BJ (cell line): ENCODE results near the gene PNKD. TPM values are rescaled to one million over a fixed set of nuclear protein-coding genes. Genes with fewer than 3 reads are reported as not detected.
A peak's percentile ranks its signal among the peaks of the same experiment; 100 is the strongest.

Source experiments
- CTCF ChIA-PET: fragments of 350-600 bp; formaldehyde crosslinking; extraction: SDS; loops from one replicate; lab custom pipeline; 2021; ENCODE audit warnings: antibody characterized with exemption, inconsistent platforms; lab: Yijun Ruan, JAX
- POLR2A ChIA-PET: fragments of 300-600 bp; sonication (Branson Sonifier 250); formaldehyde crosslinking; extraction: SDS; loops from one replicate; lab custom pipeline; 2021; ENCODE audit warnings: antibody characterized with exemption; lab: Charles Lee
- DNase-seq: peaks from one replicate; pipeline ENCODE4 v3.0.0-alpha.2; 2011; ENCODE audit warnings: low read depth
- H3K27me3 ChIP-seq: 2 replicates; pipeline ENCODE4 v1.6.0; 2011; ENCODE audit warnings: low read length; ENCODE audit not compliant: control insufficient read depth, insufficient read depth
- H3K36me3 ChIP-seq: 2 replicates; pipeline ENCODE4 v1.5.1; 2011; ENCODE audit warnings: low read length; ENCODE audit not compliant: control insufficient read depth, insufficient read depth
- H3K4me3 ChIP-seq: 2 replicates; pipeline ENCODE4 v1.5.1; 2011; ENCODE audit warnings: low read depth, mild to moderate bottlenecking, control low read depth, low read length
- CTCF ChIP-seq: IDR thresholded peaks from 2 replicates; pipeline ENCODE4 v1.5.1; 2011; ENCODE audit warnings: low read depth, mild to moderate bottlenecking, control low read depth, inconsistent platforms, low read length, moderate library complexity; ENCODE audit not compliant: insufficient read depth
- polyA minus RNA-seq: library from RNA; depleted of rRNA, polyadenylated mRNA; stranded (reverse); fragments of >200 nt; gene quantifications from 2 replicates; pipeline ENCODE4 v1.2.3, GENCODE V29; 2011; rRNA and poly(A)+ RNA removed
- polyA plus RNA-seq: library from polyadenylated mRNA; depleted of rRNA; stranded (reverse); fragments of >200 nt; gene quantifications from 2 replicates; pipeline ENCODE4 v1.2.3, GENCODE V29; 2011; rRNA removed

Gene PNKD
- polyA plus RNA-seq, result 44.5 and 54.5 TPM in 2 replicates
- polyA minus RNA-seq, result 10.9 and 16.9 TPM in 2 replicates

- no peak for TF ChIP-seq CTCF
- CTCF ChIA-PET, result interaction anchor here (0.6 to 8.1 kb wide), 6 partner anchors 10 to 24 kb away, joined by 3 to 87 read pairs (median 4); no protein-coding TSS in a partner anchor
- POLR2A ChIA-PET, result interaction anchor here (0.6 to 1.0 kb wide), 4 partner anchors 11 to 97 kb away, joined by 3 to 8 read pairs (median 5); no protein-coding TSS in a partner anchor
- Histone ChIP-seq H3K27me3 (no peaks in the 10 kb centered on the region), H3K36me3 (peaks cover 30% of the 10 kb centered on the region), H3K4me3 (peak within 1 kb of the TSS; percentile 83)
- peak; percentile 97 for DNase-seq
Observed at GRCh38 chr2:218269900-218270720, at the start of gene PNKD, which contains the start of gene AAMP. TSS of gene PNKD (plus strand) at chr2:218270519. CDS start at chr2:218270536, 17 bp downstream. TSS of gene AAMP (minus strand) at chr2:218270137. CDS start at chr2:218270086, 51 bp downstream.

- Histone ChIP-seq H3K36me3 (peaks cover 4% of the 10 kb centered on the region), H3K4me3 (no peak overlapping the region)
- CTCF ChIA-PET, result interaction anchor here (1.0 kb wide), 1 partner anchor 8 kb away, joined by 5 read pairs; no protein-coding TSS in a partner anchor
Observed at GRCh38 chr2:218221000-218221399, 49.3 kb upstream of the PNKD start.

GRCh38 chr2:218223046-218223445 lies 47.3 kb upstream of the PNKD start:
- no peak overlapping the region for H3K4me3 ChIP-seq
- no peak for TF ChIP-seq CTCF
- POLR2A ChIA-PET, result no interaction called here
- H3K27me3 ChIP-seq, result no peaks in the 10 kb centered on the region
- H3K36me3 ChIP-seq, result peaks cover 10% of the 10 kb centered on the region
- CTCF ChIA-PET, result interaction anchor here (1.0 kb wide), 1 partner anchor 8 kb away, joined by 5 read pairs; no protein-coding TSS in a partner anchor
- no peak for DNase-seq

More at GRCh38 chr2:218221000-218221399, 49.3 kb upstream of the PNKD start:
- POLR2A ChIA-PET, result no interaction called here
- DNase-seq, result no peak
- no peaks in the 10 kb centered on the region for H3K27me3 ChIP-seq
- TF ChIP-seq CTCF, result no peak

- Histone ChIP-seq H3K27me3 (no peaks in the 10 kb centered on the region), H3K36me3 (peaks cover 11% of the 10 kb centered on the region), H3K4me3 (no peak overlapping the region)
- no peak for TF ChIP-seq CTCF
- POLR2A ChIA-PET, result no interaction called here
- CTCF ChIA-PET, result no interaction called here
- DNase-seq, result no peak
Observed at GRCh38 chr2:218224186-218224585, 46.1 kb upstream of the PNKD start.

GRCh38 chr2:218226903-218227302 lies 43.4 kb upstream of the PNKD start:
- H3K36me3 ChIP-seq, result peaks cover 21% of the 10 kb centered on the region
- no peak for DNase-seq
- TF ChIP-seq CTCF, result no peak
- POLR2A ChIA-PET, result no interaction called here
- CTCF ChIA-PET, result interaction anchor here (1.0 to 3.7 kb wide), 2 partner anchors 30 kb away, joined by 3 to 12 read pairs; no protein-coding TSS in a partner anchor
- H3K27me3 ChIP-seq, result no peaks in the 10 kb centered on the region
- H3K4me3 ChIP-seq, result no peak overlapping the region
